CD14-positive monocyte (primary cell): ENCODE results near the gene RFX4. TPM values are rescaled to one million over a fixed set of nuclear protein-coding genes. Genes with fewer than 3 reads are reported as not detected.
A peak's percentile ranks its signal among the peaks of the same experiment; 100 is the strongest.

Source experiments
- DNase-seq, 3 donors: peaks; one replicate each; pipeline ENCODE4 v3.0.0-alpha.2; 2011 to 2022
- H2AFZ ChIP-seq: 2 replicates; pipeline ENCODE4 v1.6.0; 2012; ENCODE audit warnings: mild to moderate bottlenecking, low read depth, low read length, inconsistent platforms; ENCODE audit not compliant: insufficient read depth, poor library complexity, severe bottlenecking
- H3K27ac ChIP-seq, 2 donors: 1 replicate in 1 of 2; 2 replicates in 1 of 2; pipeline ENCODE4 v1.5.1; 2012 to 2013; ENCODE audit warnings: low read length in 2 of 2, control low read depth in 1 of 2, inconsistent platforms in 1 of 2, low read depth in 1 of 2, mild to moderate bottlenecking in 1 of 2
- H3K27me3 ChIP-seq, 2 donors: one replicate each; pipeline versions ENCODE4 v1.6.0 to v1.6.1; 2011 to 2013; ENCODE audit warnings: low read length in 2 of 2; ENCODE audit not compliant: control insufficient read depth in 2 of 2, insufficient read depth in 2 of 2
- H3K36me3 ChIP-seq, 2 donors: replicated peaks in 1 of 2; 1 replicate in 1 of 2; 2 replicates in 1 of 2; pipeline versions ENCODE4 v1.5.1 to v1.6.1; 2012 to 2013; ENCODE audit warnings: low read length in 2 of 2, control low read depth in 1 of 2, inconsistent platforms in 1 of 2, mild to moderate bottlenecking in 1 of 2; ENCODE audit not compliant: insufficient read depth in 2 of 2, control insufficient read depth in 1 of 2
- H3K4me1 ChIP-seq, 2 donors: 1 replicate in 1 of 2; 2 replicates in 1 of 2; pipeline versions ENCODE4 v1.5.1 to v1.6.1; 2012 to 2013; ENCODE audit warnings: low read length in 2 of 2, control low read depth in 1 of 2, inconsistent platforms in 1 of 2, mild to moderate bottlenecking in 1 of 2, moderate library complexity in 1 of 2; ENCODE audit not compliant: insufficient read depth in 2 of 2, control insufficient read depth in 1 of 2
- H3K4me2 ChIP-seq: replicated peaks from 2 replicates; pipeline ENCODE3; 2012; ENCODE audit warnings: low read length, moderate library complexity, mild to moderate bottlenecking; ENCODE audit not compliant: poor library complexity, severe bottlenecking; ENCODE audit errors: extremely low read depth
- H3K4me3 ChIP-seq, 3 experiments: fragments of 200-600 bp in 1 of 3; sonication (generic) in 1 of 3; replicated peaks in 1 of 3; 1 replicate in 2 of 3; 2 replicates in 1 of 3; pipeline ENCODE4 v1.5.1; 2011 to 2013; ENCODE audit warnings: low read length in 3 of 3, mild to moderate bottlenecking in 3 of 3, control low read depth in 2 of 3, low read depth in 2 of 3, inconsistent platforms in 1 of 3, moderate library complexity in 1 of 3
- H3K79me2 ChIP-seq: 2 replicates; pipeline ENCODE4 v1.6.0; 2012; ENCODE audit warnings: mild to moderate bottlenecking, control low read depth, inconsistent platforms, low read length, moderate library complexity; ENCODE audit not compliant: insufficient read depth
- H3K9ac ChIP-seq: 2 replicates; pipeline ENCODE4 v1.6.0; 2017; ENCODE audit warnings: low read length, mild to moderate bottlenecking; ENCODE audit not compliant: insufficient read depth, poor library complexity, severe bottlenecking
- H3K9me3 ChIP-seq, 2 donors: replicated peaks in 1 of 2; 1 replicate in 1 of 2; 2 replicates in 1 of 2; pipeline versions ENCODE4 v1.5.1 to v1.6.1; 2012 to 2013; ENCODE audit warnings: low read length in 2 of 2, control low read depth in 1 of 2; ENCODE audit not compliant: control insufficient read depth in 1 of 2, insufficient read depth in 1 of 2
- H4K20me1 ChIP-seq: 2 replicates; pipeline ENCODE4 v1.6.0; 2012; ENCODE audit warnings: mild to moderate bottlenecking, low read length, control low read depth, moderate library complexity; ENCODE audit not compliant: insufficient read depth
- H3K27ac Mint-ChIP-seq, 7 donors: one replicate each; pipeline ENCODE4 v1.8.0; 2020; ENCODE audit warnings: mild to moderate bottlenecking in 7 of 7, mixed read lengths in 7 of 7, moderate library complexity in 6 of 7, inconsistent platforms in 2 of 7
- H3K27me3 Mint-ChIP-seq, 3 donors: one replicate each; pipeline ENCODE4 v1.8.0; 2021 to 2022; ENCODE audit warnings: low read depth in 3 of 3, mild to moderate bottlenecking in 3 of 3, mixed read lengths in 3 of 3, moderate library complexity in 3 of 3, inconsistent platforms in 1 of 3
- H3K36me3 Mint-ChIP-seq, 2 donors: one replicate each; pipeline ENCODE4 v1.8.0; 2020; ENCODE audit warnings: mixed read lengths in 2 of 2, inconsistent platforms in 1 of 2, mild to moderate bottlenecking in 1 of 2
- H3K4me1 Mint-ChIP-seq: one replicate; pipeline ENCODE4 v1.8.0; 2020; ENCODE audit warnings: mild to moderate bottlenecking, mixed read lengths
- H3K4me3 Mint-ChIP-seq, 2 donors: one replicate each; pipeline ENCODE4 v1.8.0; 2020; ENCODE audit warnings: mild to moderate bottlenecking in 2 of 2, mixed read lengths in 2 of 2, moderate library complexity in 1 of 2
- H3K9me3 Mint-ChIP-seq, 7 donors: one replicate each; pipeline ENCODE4 v1.8.0; 2020 to 2022; ENCODE audit warnings: mixed read lengths in 7 of 7, mild to moderate bottlenecking in 6 of 7, moderate library complexity in 6 of 7, inconsistent platforms in 2 of 7
- CTCF ChIP-seq: fragments of 200-600 bp; IDR thresholded peaks from one replicate; pipeline ENCODE4 v1.8.0; 2022; ENCODE audit warnings: antibody characterized with exemption, mild to moderate bottlenecking
- WGBS: methylation state at CpG from one replicate; pipeline ENCODE4 v1.1.5; 2013; ENCODE audit warnings: missing lambda C conversion rate; ENCODE audit not compliant: insufficient coverage; 5-methylcytosine and 5-hydroxymethylcytosine counted together
- intact Hi-C, 2 donors: fragments of 100-400 bp; cut with micrococcal nuclease; formaldehyde crosslinking; loops; one replicate each; pipeline versions ENCODE4 v1.15.0 to v1.15.1; 2023
- polyA plus RNA-seq, 3 donors: library from polyadenylated mRNA; depleted of rRNA in 1 of 3; unstranded in 2 of 3; stranded (reverse) in 1 of 3; fragments of 300-500 nt in 2 of 3; fragments of >200 nt in 1 of 3; fragmentation: Illumina TruSeq in 2 of 3; gene quantifications; 1 replicate in 2 of 3; 2 replicates in 1 of 3; pipeline ENCODE4 v1.2.3, GENCODE V29; 2012 to 2021

The RFX4 gene
- polyA plus RNA-seq, 3 donors = not detected

- Mint-ChIP-seq H3K27ac (no peak overlapping the region), H3K4me3 (peak overlapping the region in 1 of 2 donors; percentile 17), H3K9me3 (peaks cover 0 to 4% (median 0%) of the 10 kb centered on the region in 7 donors), H3K36me3 (no peaks in the 10 kb centered on the region), H3K27me3 (peaks cover 17 to 38% (median 25%) of the 10 kb centered on the region in 3 donors), H3K4me1 (no peaks in the 10 kb centered on the region)
- Histone ChIP-seq H3K4me1 (no peaks in the 10 kb centered on the region), H3K27me3 (peaks cover 5 to 9% of the 10 kb centered on the region in 2 donors), H2AFZ (no peak overlapping the region), H3K4me3 (no peak overlapping the region), H4K20me1 (no peaks in the 10 kb centered on the region), H3K27ac (no peak overlapping the region), H3K9me3 (no peaks in the 10 kb centered on the region), H3K79me2 (no peaks in the 10 kb centered on the region), H3K4me2 (no peak overlapping the region), H3K9ac (no peak overlapping the region), H3K36me3 (no peaks in the 10 kb centered on the region)
- intact Hi-C loops = no loop called here
- 94% methylated on average over 2 of the region's 3 CpGs for WGBS
- DNase-seq = no peak
- no peak for TF ChIP-seq CTCF
Measured at GRCh38 chr12:106723416-106723815, 140.6 kb downstream of the RFX4 start.

- Histone ChIP-seq H3K9ac (no peak overlapping the region), H3K9me3 (no peaks in the 10 kb centered on the region), H2AFZ (no peak overlapping the region), H3K4me2 (no peak overlapping the region), H4K20me1 (no peaks in the 10 kb centered on the region), H3K36me3 (no peaks in the 10 kb centered on the region), H3K4me1 (no peaks in the 10 kb centered on the region), H3K79me2 (no peaks in the 10 kb centered on the region), H3K27ac (no peak overlapping the region), H3K4me3 (no peak overlapping the region), H3K27me3 (peaks cover 5 to 14% of the 10 kb centered on the region in 2 donors)
- intact Hi-C loops = no loop called here
- Mint-ChIP-seq H3K27me3 (peaks cover 12 to 32% (median 27%) of the 10 kb centered on the region in 3 donors), H3K9me3 (peaks cover 0 to 4% (median 0%) of the 10 kb centered on the region in 7 donors), H3K4me1 (no peaks in the 10 kb centered on the region), H3K36me3 (no peaks in the 10 kb centered on the region), H3K27ac (no peak overlapping the region), H3K4me3 (no peak overlapping the region)
- WGBS = no CpG with 5 or more reads among the region's 1 CpG
- no peak for TF ChIP-seq CTCF
- no peak for DNase-seq
Measured at GRCh38 chr12:106724116-106724515, 141.3 kb downstream of the RFX4 start.
